ENCODE data around the gene PDIA6.

- TF ChIP-seq EZH2 (IDR thresholded peaks at IDR 0.05; ENCODE audit: borderline replicate concordance, low read depth, low read length, severe bottlenecking) (no peak), POLR2AphosphoS5 (IDR thresholded peaks at IDR 0.05; ENCODE audit: insufficient read depth, low read depth, low read length) (no peak), POLR2A (IDR thresholded peaks at IDR 0.05; ENCODE audit: low read depth, low read length) (no peak), CTCF (IDR thresholded peaks at IDR 0.05; ENCODE audit: extremely low read depth in 1 of 2, insufficient read depth in 1 of 2, low read depth in 1 of 2, low read length in 2 of 2) (no peak), MAX (IDR thresholded peaks at IDR 0.05; ENCODE audit: insufficient read depth, insufficient read length) (no peak), FOS (IDR thresholded peaks at IDR 0.05; ENCODE audit: borderline replicate concordance, insufficient read depth, low read length) (no peak), MYC (IDR thresholded peaks at IDR 0.05; ENCODE audit: low read depth, low read length) (no peak), JUN (IDR thresholded peaks at IDR 0.05; ENCODE audit: borderline replicate concordance, insufficient read depth, insufficient read length, low read depth) (no peak), GATA2 (IDR thresholded peaks at IDR 0.05; ENCODE audit: insufficient read depth, insufficient read length, low read depth, low read length) (no peak)
Measured at GRCh38 chr2:10842506-10842905, 29.9 kb upstream of the PDIA6 start.

All from endothelial cell of umbilical vein (primary cell).